Body of pancreas (tissue), 4 donors: ENCODE measurements around the gene NUP62.
"Not testable (repeated sequence)": the region's sequence is repeated elsewhere in the genome, so short reads cannot be mapped to it uniquely, and the experiment has no call there.

Experiments used
- POLR2A ChIP-seq, 3 donors: fragments of 450-650 bp; IDR thresholded peaks; one replicate each; pipeline ENCODE4 v1.6.1; 2016; ENCODE audit warnings: antibody characterized with exemption in 3 of 3, mild to moderate bottlenecking in 2 of 3
- TF ChIP-seq, protein P1 (sequence below), 7 experiments: fragments of 450-650 bp in 4 of 7; fragments of 200-600 bp in 3 of 7; sonication (generic) in 3 of 7; IDR thresholded peaks; one replicate each; pipeline ENCODE4 v1.5.1; 2016 to 2019; ENCODE audit warnings: antibody characterized with exemption in 7 of 7

DNA sequence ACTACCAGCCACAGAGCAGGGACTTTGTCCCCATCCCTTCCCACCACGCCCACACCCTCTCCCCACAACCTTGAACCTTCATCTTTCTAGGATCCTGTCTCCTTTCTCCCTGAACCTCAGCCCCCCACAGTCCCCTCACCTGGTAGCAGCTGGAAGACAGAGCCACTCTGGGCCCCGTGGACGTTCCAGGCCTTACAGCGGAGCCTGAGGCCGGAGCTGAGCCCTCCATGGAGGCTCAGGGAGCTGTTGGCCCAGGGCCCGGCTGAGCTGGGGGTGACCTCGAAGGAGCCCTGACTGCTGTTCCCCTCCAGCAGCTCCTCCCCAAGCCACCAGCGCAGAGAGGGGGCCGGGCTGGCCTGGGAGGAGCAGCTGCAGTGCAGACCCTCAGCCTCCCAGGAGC is 28.8 kb upstream of the NUP62 start:
- TF ChIP-seq POLR2A (IDR thresholded peaks at IDR 0.05): not testable (repeated sequence)
- TF ChIP-seq, protein P1, sequence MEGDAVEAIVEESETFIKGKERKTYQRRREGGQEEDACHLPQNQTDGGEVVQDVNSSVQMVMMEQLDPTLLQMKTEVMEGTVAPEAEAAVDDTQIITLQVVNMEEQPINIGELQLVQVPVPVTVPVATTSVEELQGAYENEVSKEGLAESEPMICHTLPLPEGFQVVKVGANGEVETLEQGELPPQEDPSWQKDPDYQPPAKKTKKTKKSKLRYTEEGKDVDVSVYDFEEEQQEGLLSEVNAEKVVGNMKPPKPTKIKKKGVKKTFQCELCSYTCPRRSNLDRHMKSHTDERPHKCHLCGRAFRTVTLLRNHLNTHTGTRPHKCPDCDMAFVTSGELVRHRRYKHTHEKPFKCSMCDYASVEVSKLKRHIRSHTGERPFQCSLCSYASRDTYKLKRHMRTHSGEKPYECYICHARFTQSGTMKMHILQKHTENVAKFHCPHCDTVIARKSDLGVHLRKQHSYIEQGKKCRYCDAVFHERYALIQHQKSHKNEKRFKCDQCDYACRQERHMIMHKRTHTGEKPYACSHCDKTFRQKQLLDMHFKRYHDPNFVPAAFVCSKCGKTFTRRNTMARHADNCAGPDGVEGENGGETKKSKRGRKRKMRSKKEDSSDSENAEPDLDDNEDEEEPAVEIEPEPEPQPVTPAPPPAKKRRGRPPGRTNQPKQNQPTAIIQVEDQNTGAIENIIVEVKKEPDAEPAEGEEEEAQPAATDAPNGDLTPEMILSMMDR (IDR thresholded peaks at IDR 0.05): not testable (repeated sequence)
